Skeletal muscle tissue (tissue), 4 donors: Measurements from ENCODE around the gene PLEKHH1. TPM values are rescaled to one million over a fixed set of nuclear protein-coding genes. Genes with fewer than 3 reads are reported as not detected.

Experiments used
- H3K27ac ChIP-seq: one replicate; pipeline ENCODE4 v1.7.0; 2013; ENCODE audit warnings: mild to moderate bottlenecking, low read depth, low read length, inconsistent platforms
- H3K27me3 ChIP-seq, 3 donors: one replicate each; pipeline ENCODE4 v1.7.0; 2013; ENCODE audit warnings: low read length in 3 of 3; ENCODE audit not compliant: control insufficient read depth in 3 of 3, insufficient read depth in 3 of 3
- H3K36me3 ChIP-seq, 3 donors: one replicate each; pipeline ENCODE4 v1.7.0; 2013; ENCODE audit warnings: low read length in 3 of 3; ENCODE audit not compliant: control insufficient read depth in 3 of 3, insufficient read depth in 3 of 3
- H3K4me1 ChIP-seq, 3 donors: one replicate each; pipeline ENCODE4 v1.7.0; 2013; ENCODE audit warnings: low read length in 3 of 3, mild to moderate bottlenecking in 3 of 3; ENCODE audit not compliant: control insufficient read depth in 3 of 3, insufficient read depth in 3 of 3
- H3K4me3 ChIP-seq, 3 donors: one replicate each; pipeline ENCODE4 v1.7.0; 2013; ENCODE audit warnings: low read length in 3 of 3
- H3K9ac ChIP-seq, 3 donors: one replicate each; pipeline ENCODE4 v1.7.0; 2013; ENCODE audit warnings: low read length in 3 of 3, mild to moderate bottlenecking in 3 of 3, moderate library complexity in 2 of 3, low read depth in 1 of 3
- H3K9me3 ChIP-seq, 3 donors: one replicate each; pipeline ENCODE4 v1.7.0; 2013; ENCODE audit warnings: low read length in 3 of 3; ENCODE audit not compliant: control insufficient read depth in 3 of 3
- total RNA-seq: library from RNA; depleted of rRNA; stranded (reverse); fragments of >200 nt; gene quantifications from one replicate; pipeline ENCODE4 v1.2.3, GENCODE V29; 2014
- donor health status: Osteomylitis.

The PLEKHH1 gene
- total RNA-seq, 1 donor from 2014 or later, result 1.6 TPM

- H3K27ac ChIP-seq, result no peak overlapping the region
- peaks cover 4 to 18% (median 11%) of the 10 kb centered on the region in 3 donors for H3K4me1 ChIP-seq
- H3K27me3 ChIP-seq, result peaks cover 0 to 2% (median 0%) of the 10 kb centered on the region in 3 donors
- H3K9ac ChIP-seq, result no peak overlapping the region
- H3K4me3 ChIP-seq, result no peak overlapping the region
- no peaks in the 10 kb centered on the region for H3K36me3 ChIP-seq
- H3K9me3 ChIP-seq, result no peaks in the 10 kb centered on the region
Measured at GRCh38 chr14:67569011-67569650, 36.0 kb downstream of the PLEKHH1 start.

- Histone ChIP-seq H3K27me3 (peaks cover 0 to 2% (median 0%) of the 10 kb centered on the region in 3 donors), H3K4me1 (peaks cover 4 to 18% (median 11%) of the 10 kb centered on the region in 3 donors), H3K9me3 (no peaks in the 10 kb centered on the region), H3K27ac (no peak overlapping the region), H3K4me3 (no peak overlapping the region), H3K9ac (no peak overlapping the region), H3K36me3 (no peaks in the 10 kb centered on the region)
Measured at GRCh38 chr14:67569651-67570290, 36.7 kb downstream of the PLEKHH1 start.

GRCh38 chr14:67570453-67570852 lies 37.4 kb downstream of the PLEKHH1 start:
- Histone ChIP-seq H3K9ac (no peak overlapping the region), H3K4me3 (no peak overlapping the region), H3K9me3 (no peaks in the 10 kb centered on the region), H3K27ac (no peak overlapping the region), H3K36me3 (no peaks in the 10 kb centered on the region), H3K27me3 (peaks cover 0 to 2% (median 0%) of the 10 kb centered on the region in 3 donors), H3K4me1 (peaks cover 4 to 18% (median 11%) of the 10 kb centered on the region in 3 donors)

- H3K27ac ChIP-seq, result no peak overlapping the region
- no peak overlapping the region for H3K4me3 ChIP-seq
- no peak overlapping the region for H3K9ac ChIP-seq
- peaks cover 0 to 2% (median 0%) of the 10 kb centered on the region in 3 donors for H3K27me3 ChIP-seq
- no peaks in the 10 kb centered on the region for H3K9me3 ChIP-seq
- peaks cover 4 to 13% (median 7%) of the 10 kb centered on the region in 3 donors for H3K4me1 ChIP-seq
- H3K36me3 ChIP-seq, result no peaks in the 10 kb centered on the region
Measured at GRCh38 chr14:67571275-67571990, 38.3 kb downstream of the PLEKHH1 start.

DNA sequence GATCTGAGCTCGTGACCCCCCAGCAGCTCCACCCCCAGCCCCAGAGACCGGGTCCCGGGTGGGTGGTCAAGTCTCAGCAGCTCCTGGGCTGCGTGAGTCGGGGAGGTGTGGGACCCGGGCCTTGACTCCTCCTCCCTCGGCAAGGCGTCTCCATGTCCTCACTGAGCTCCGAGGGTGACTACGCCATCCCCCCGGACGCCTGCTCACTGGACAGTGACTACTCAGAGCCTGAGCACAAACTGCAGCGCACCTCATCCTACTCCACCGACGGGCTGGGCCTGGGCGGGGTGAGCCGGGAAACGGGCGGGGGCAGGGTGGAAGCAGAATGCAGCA lies 38.9 kb downstream of the PLEKHH1 start:
- Histone ChIP-seq H3K4me1 (peaks cover 2 to 7% (median 2%) of the 10 kb centered on the region in 3 donors), H3K36me3 (no peaks in the 10 kb centered on the region), H3K4me3 (no peak overlapping the region), H3K9me3 (no peaks in the 10 kb centered on the region), H3K27ac (no peak overlapping the region), H3K27me3 (peaks cover 0 to 2% (median 0%) of the 10 kb centered on the region in 3 donors), H3K9ac (no peak overlapping the region)

DNA sequence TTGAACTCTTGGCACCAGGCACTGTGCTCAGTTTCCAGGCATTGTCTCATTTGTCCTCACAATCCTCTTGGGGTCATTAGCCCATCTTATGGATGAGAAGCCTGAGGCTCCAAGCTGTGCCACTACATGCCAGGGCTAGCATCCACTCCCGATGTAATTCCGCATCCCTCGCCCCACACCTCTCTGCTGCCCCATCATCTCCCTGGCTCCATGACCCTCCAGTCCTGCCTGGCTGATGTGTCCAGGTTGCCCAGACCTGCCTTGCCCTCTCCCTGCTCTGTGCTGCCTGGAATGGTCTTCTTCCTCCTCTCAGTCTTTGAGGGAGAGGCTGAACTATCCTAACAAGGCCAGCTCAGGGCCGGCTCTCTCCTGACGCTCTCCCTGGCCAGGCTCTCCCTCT lies 39.5 kb downstream of the PLEKHH1 start:
- H3K4me3 ChIP-seq, result no peak overlapping the region
- H3K9me3 ChIP-seq, result no peaks in the 10 kb centered on the region
- H3K4me1 ChIP-seq, result peaks cover 0 to under 1% (median 0%) of the 10 kb centered on the region in 3 donors
- no peaks in the 10 kb centered on the region for H3K36me3 ChIP-seq
- H3K9ac ChIP-seq, result no peak overlapping the region
- H3K27me3 ChIP-seq, result peaks cover 0 to 2% (median 0%) of the 10 kb centered on the region in 3 donors
- no peak overlapping the region for H3K27ac ChIP-seq

GRCh38 chr14:67573228-67574010 lies 40.3 kb downstream of the PLEKHH1 start:
- H3K27ac ChIP-seq, result no peak overlapping the region
- no peak overlapping the region for H3K9ac ChIP-seq
- H3K27me3 ChIP-seq, result peaks cover 0 to 2% (median 0%) of the 10 kb centered on the region in 3 donors
- H3K4me1 ChIP-seq, result no peaks in the 10 kb centered on the region
- peaks cover 0 to 3% (median 1%) of the 10 kb centered on the region in 3 donors for H3K36me3 ChIP-seq
- no peaks in the 10 kb centered on the region for H3K9me3 ChIP-seq
- H3K4me3 ChIP-seq, result no peak overlapping the region

- H3K27ac ChIP-seq, result no peak overlapping the region
- H3K36me3 ChIP-seq, result peaks cover 0 to 8% (median 2%) of the 10 kb centered on the region in 3 donors
Measured at GRCh38 chr14:67574156-67574555, 41.1 kb downstream of the PLEKHH1 start.

GRCh38 chr14:67574806-67575205 lies 41.7 kb downstream of the PLEKHH1 start:
- Histone ChIP-seq H3K4me3 (no peak overlapping the region), H3K36me3 (peaks cover 0 to 10% (median 2%) of the 10 kb centered on the region in 3 donors), H3K9ac (no peak overlapping the region), H3K9me3 (no peaks in the 10 kb centered on the region), H3K27me3 (peaks cover 0 to 2% (median 0%) of the 10 kb centered on the region in 3 donors), H3K27ac (no peak overlapping the region), H3K4me1 (no peaks in the 10 kb centered on the region)

More at GRCh38 chr14:67574156-67574555, 41.1 kb downstream of the PLEKHH1 start:
- Histone ChIP-seq H3K4me3 (no peak overlapping the region), H3K9ac (no peak overlapping the region), H3K27me3 (peaks cover 0 to 2% (median 0%) of the 10 kb centered on the region in 3 donors), H3K4me1 (no peaks in the 10 kb centered on the region), H3K9me3 (no peaks in the 10 kb centered on the region)
